ENCODE results near the gene PLK3.
"Not testable (repeated sequence)": the region's sequence is repeated elsewhere in the genome, so short reads cannot be mapped to it uniquely, and the experiment has no call there.

The PLK3 gene

GRCh38 chr1:44820328-44821239 is 20.4 kb downstream of the PLK3 start:
- TF ChIP-seq CTCF (IDR thresholded peaks at IDR 0.05; ENCODE audit: low read depth, low read length, missing control alignments) = no peak
- DNase-seq (ENCODE audit: low read depth) = no peak
- H3K4me3 ChIP-seq (ENCODE audit: low read depth, low read length) = peak overlapping the region; percentile 54

GRCh38 chr1:44821240-44821715 is 21.1 kb downstream of the PLK3 start:
- TF ChIP-seq CTCF (IDR thresholded peaks at IDR 0.05; ENCODE audit: low read depth, low read length, missing control alignments) = no peak
- H3K4me3 ChIP-seq (ENCODE audit: low read depth, low read length) = no peak overlapping the region
- no peak for DNase-seq (ENCODE audit: low read depth)

DNA sequence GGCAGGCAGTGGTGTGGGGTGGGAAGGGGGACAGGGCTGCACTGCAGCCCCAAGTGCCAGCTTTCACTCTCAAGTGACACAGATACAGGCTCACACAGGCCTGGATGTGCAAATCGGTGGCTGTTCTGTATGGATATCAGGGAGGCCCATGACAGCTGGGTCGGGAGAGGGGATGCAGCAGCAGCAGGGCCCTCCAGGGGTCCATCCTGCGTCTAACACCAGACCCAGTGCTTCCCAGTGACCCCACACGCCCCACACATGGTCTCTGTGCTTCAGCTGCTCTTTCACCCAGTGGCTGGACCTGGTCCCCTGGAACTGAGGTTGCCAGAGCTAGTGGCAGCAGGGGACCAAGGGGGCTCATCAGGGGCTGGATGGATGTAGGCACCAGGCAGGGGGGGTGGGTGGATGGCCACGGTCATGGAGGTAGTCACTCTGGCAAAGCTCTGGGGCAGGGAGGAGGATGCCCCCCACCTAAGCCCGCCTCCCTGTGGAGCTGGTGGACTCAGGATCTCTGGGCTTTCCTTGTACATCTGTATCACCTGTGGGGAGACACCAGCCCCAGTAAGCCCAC is 22.0 kb downstream of the PLK3 start:
- no peak overlapping the region for H3K4me3 ChIP-seq (ENCODE audit: low read depth, low read length)
- no peak for DNase-seq (ENCODE audit: low read depth)
- no peak for TF ChIP-seq CTCF (IDR thresholded peaks at IDR 0.05; ENCODE audit: low read depth, low read length, missing control alignments)

DNA sequence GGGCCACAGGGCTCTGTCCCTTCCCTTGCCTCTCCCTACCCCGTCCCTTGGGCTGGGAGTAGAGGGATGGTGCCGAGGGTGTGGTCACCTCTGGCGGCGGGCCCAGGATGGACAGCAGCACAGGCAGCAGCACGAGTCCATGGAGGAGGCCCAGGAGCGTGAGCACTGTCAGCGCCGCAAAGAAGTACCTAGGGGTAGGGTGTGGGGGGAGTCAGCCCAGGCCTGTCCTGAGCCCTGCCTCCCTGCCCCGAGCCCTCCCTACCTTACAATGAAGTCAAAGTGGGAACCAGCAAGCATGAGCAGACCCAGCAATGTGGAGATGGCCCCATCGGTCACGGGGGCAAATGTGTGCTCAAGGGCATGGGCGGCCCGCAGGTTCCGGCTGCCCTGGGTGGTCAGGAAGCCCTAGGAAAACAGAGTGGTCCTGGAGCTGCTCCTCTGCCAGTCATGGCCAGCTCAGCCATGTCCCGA is 22.8 kb downstream of the PLK3 start:
- TF ChIP-seq CTCF (IDR thresholded peaks at IDR 0.05; ENCODE audit: low read depth, low read length, missing control alignments) = no peak
- H3K4me3 ChIP-seq (ENCODE audit: low read depth, low read length) = no peak overlapping the region
- DNase-seq (ENCODE audit: low read depth) = no peak

DNA sequence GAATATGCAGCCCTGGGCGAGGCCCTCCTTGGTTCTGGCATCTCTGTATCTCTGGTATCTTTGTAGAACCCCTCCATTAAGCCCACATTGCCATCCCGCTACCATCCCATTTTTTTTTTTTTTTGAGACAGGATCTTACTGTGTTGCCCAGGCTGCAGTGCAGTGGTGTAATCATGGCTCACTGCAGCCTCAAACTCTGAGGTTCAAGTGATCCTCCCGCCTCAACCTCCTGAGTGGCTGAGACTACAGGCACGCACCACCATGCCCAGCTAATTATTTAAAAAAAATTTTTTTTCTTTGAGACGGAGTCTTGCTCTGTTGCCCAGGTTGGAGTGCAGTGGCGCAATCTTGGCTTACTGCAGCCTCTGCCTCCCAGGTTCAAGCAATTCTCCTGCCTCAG is 24.2 kb downstream of the PLK3 start:
- not testable (repeated sequence) for H3K4me3 ChIP-seq (ENCODE audit: low read depth, low read length); DNase-seq (ENCODE audit: low read depth)

DNA sequence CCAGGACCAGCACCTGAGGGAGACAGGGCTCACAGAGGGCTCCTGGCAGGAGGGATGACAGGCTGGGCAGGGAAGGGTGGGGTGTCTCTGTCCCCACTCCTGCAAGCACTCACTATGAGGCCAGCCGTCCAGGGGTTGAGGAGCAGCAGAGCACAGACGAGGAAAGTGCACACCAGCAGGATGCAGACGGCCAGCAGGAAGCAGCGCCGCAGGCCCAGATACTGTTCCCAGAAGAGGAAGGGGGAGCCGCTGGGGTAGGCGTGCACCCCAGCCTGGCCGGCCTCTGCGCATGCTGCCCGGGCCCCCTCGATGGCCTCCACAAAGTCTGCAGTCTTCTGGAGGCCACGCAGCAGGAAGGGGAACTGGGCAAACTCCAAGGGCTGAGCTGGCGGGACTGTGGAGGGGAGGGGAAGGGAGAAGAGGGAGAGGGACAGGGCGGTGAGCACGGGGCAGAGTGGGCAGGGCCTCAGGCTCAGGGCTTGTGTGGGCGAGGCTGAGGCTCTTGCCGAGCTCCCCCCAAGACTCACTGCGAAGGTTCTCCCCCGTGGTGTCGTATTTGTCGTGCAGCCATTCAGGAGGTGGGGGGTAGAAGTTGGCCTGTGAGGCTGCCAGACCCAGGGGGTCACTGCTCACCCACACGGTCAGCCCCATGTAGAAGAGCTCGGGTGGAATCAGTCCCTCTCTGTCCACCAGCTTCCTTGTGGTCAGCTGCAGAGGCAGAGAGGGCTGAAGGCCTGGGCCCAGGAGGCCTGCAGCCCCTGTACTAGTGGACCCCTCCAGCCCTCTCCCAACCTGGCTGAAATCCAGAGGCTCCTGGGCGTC is 26.4 kb downstream of the PLK3 start:
- no peak overlapping the region for H3K4me3 ChIP-seq (ENCODE audit: low read depth, low read length)
- no peak for TF ChIP-seq CTCF (IDR thresholded peaks at IDR 0.05; ENCODE audit: low read depth, low read length, missing control alignments)
- DNase-seq (ENCODE audit: low read depth) = no peak
